COR-L47 (cell line): ENCODE results near the gene COPS2.
"Not testable (repeated sequence)": the region's sequence is repeated elsewhere in the genome, so short reads cannot be mapped to it uniquely, and the experiment has no call there.

Experiments
- DNase-seq: peaks from one replicate; lab custom pipeline; 2025; lab: John Stamatoyannopoulos, UW

Gene COPS2

GRCh38 chr15:49155110-49155833, at the start of gene COPS2:
TSS of gene COPS2 (minus strand) at chr15:49155599. CDS start at chr15:49155578, 21 bp downstream.
- DNase-seq: peak; percentile 97

- DNase-seq: no peak
Observed at GRCh38 chr15:49200347-49200746, 44.9 kb upstream of the COPS2 start.

- DNase-seq: no peak
Observed at GRCh38 chr15:49199666-49200065, 44.3 kb upstream of the COPS2 start.

- no peak for DNase-seq
Observed at GRCh38 chr15:49196856-49197255, 41.5 kb upstream of the COPS2 start.

GRCh38 chr15:49191892-49192291, 36.5 kb upstream of the COPS2 start:
- DNase-seq: no peak

GRCh38 chr15:49190586-49190985, 35.2 kb upstream of the COPS2 start:
- DNase-seq: no peak

GRCh38 chr15:49189631-49190030, 34.2 kb upstream of the COPS2 start:
- DNase-seq: no peak

- no peak for DNase-seq
Observed at GRCh38 chr15:49188933-49189332, 33.5 kb upstream of the COPS2 start.

- DNase-seq: no peak
Observed at GRCh38 chr15:49187549-49188245, 32.3 kb upstream of the COPS2 start.

GRCh38 chr15:49185473-49185872, 30.1 kb upstream of the COPS2 start:
- no peak for DNase-seq

GRCh38 chr15:49183741-49184140, 28.3 kb upstream of the COPS2 start:
- not testable (repeated sequence) for DNase-seq

- DNase-seq: no peak
Observed at GRCh38 chr15:49182128-49182527, 26.7 kb upstream of the COPS2 start.

- no peak for DNase-seq
Observed at GRCh38 chr15:49179433-49180190, 24.2 kb upstream of the COPS2 start.

GRCh38 chr15:49178497-49178896, 23.1 kb upstream of the COPS2 start:
- DNase-seq: no peak

- not testable (repeated sequence) for DNase-seq
Observed at GRCh38 chr15:49175582-49176397, 20.4 kb upstream of the COPS2 start.

- DNase-seq: no peak
Observed at GRCh38 chr15:49174902-49175301, 19.5 kb upstream of the COPS2 start.

GRCh38 chr15:49171790-49172189, 16.4 kb upstream of the COPS2 start:
- DNase-seq: no peak

GRCh38 chr15:49169880-49170597, 14.6 kb upstream of the COPS2 start, which contains the start of gene GALK2:
TSS of gene GALK2 (plus strand) at chr15:49170247. CDS start at chr15:49170323, 76 bp downstream.
- DNase-seq: peak; percentile 94

GRCh38 chr15:49168016-49168415, 12.6 kb upstream of the COPS2 start:
- no peak for DNase-seq

- no peak for DNase-seq
Observed at GRCh38 chr15:49164865-49165264, 9.5 kb upstream of the COPS2 start.

- DNase-seq: no peak
Observed at GRCh38 chr15:49163678-49164077, 8.3 kb upstream of the COPS2 start.
